GM12878 (cell line): Measurements from ENCODE around the gene OR2Y1. TPM values are rescaled to one million over a fixed set of nuclear protein-coding genes. Genes with fewer than 3 reads are reported as not detected.

Source experiments
- ATAC-seq: fragments of 200-7000 bp; cut with Tn5 transposase; 3 replicates; pipeline ENCODE4 v1.9.1; 2020; ENCODE audit warnings: mild to moderate bottlenecking, moderate library complexity
- BruUV-seq: library from RNA; stranded (reverse); fragments of 400-500 nt; replicated peaks from 2 replicates; lab custom pipeline; 2021; lab: Mats Ljungman, UMichigan
- CTCF ChIA-PET: fragments of 300-600 bp; sonication (Branson Sonifier 250); formaldehyde crosslinking; extraction: SDS; loops from one replicate; lab custom pipeline; 2021; ENCODE audit warnings: inconsistent platforms; lab: Yijun Ruan, JAX
- POLR2A ChIA-PET: fragments of 350-600 bp; formaldehyde crosslinking; extraction: SDS; loops from one replicate; lab custom pipeline; 2021; ENCODE audit warnings: inconsistent platforms; lab: Charles Lee
- RAD21 ChIA-PET: fragments of 300-600 bp; sonication (Branson Sonifier 250); formaldehyde crosslinking; loops from one replicate; lab custom pipeline; 2023; ENCODE audit warnings: antibody characterized with exemption; ENCODE audit not compliant: unreplicated experiment; lab: Charles Lee
- SMC1A ChIA-PET: fragments of 300-600 bp; sonication (Branson Sonifier 250); formaldehyde crosslinking; loops from one replicate; lab custom pipeline; 2023; ENCODE audit not compliant: unreplicated experiment, uncharacterized antibody; lab: Charles Lee
- DNase-seq: peaks from one replicate; pipeline ENCODE4 v3.0.0-alpha.2; 2011; ENCODE audit warnings: low read depth, low spot score
- FAIRE-seq: peaks from 3 replicates; lab custom pipeline; 2011; peaks lifted over from hg19 to GRCh38; lab: Jason Lieb, UNC
- H2AFZ ChIP-seq: 2 replicates; pipeline ENCODE4 v1.6.0; 2011; ENCODE audit warnings: low read depth, low read length, control low read depth; ENCODE audit not compliant: control insufficient read depth
- H3K27ac ChIP-seq: 2 replicates; pipeline ENCODE4 v1.5.1; 2011; ENCODE audit warnings: control low read depth; ENCODE audit not compliant: control insufficient read depth, insufficient read depth
- H3K27me3 ChIP-seq, 2 experiments: replicated peaks in 1 of 2; 2 replicates each; pipeline versions ENCODE4 v1.6.0 to v1.6.1; 2011; ENCODE audit warnings: low read length in 1 of 2; ENCODE audit not compliant: control insufficient read depth in 2 of 2, insufficient read depth in 2 of 2
- H3K36me3 ChIP-seq, 2 experiments: 2 replicates each; pipeline ENCODE4 v1.5.1; 2011; ENCODE audit warnings: low read length in 1 of 2; ENCODE audit not compliant: control insufficient read depth in 2 of 2, insufficient read depth in 2 of 2
- H3K4me1 ChIP-seq: 2 replicates; pipeline ENCODE4 v1.6.1; 2011; ENCODE audit warnings: mild to moderate bottlenecking, low read length, moderate library complexity, mixed read lengths; ENCODE audit not compliant: control insufficient read depth, insufficient read depth
- H3K4me2 ChIP-seq: 2 replicates; pipeline ENCODE4 v1.6.0; 2011; ENCODE audit warnings: control low read depth; ENCODE audit not compliant: control insufficient read depth, insufficient read depth
- H3K4me3 ChIP-seq: fragments of 200-600 bp; sonication (generic); 2 replicates; pipeline ENCODE4 v1.5.1; 2016
- H3K79me2 ChIP-seq: 2 replicates; pipeline ENCODE4 v1.6.0; 2011; ENCODE audit warnings: low read length; ENCODE audit not compliant: control insufficient read depth, insufficient read depth
- H3K9ac ChIP-seq: 2 replicates; pipeline ENCODE4 v1.8.0; 2011; ENCODE audit warnings: low read length, control low read depth, mixed read lengths; ENCODE audit not compliant: control insufficient read depth, insufficient read depth
- H3K9me3 ChIP-seq: replicated peaks from 3 replicates; pipeline ENCODE4 v1.5.1; 2011; ENCODE audit warnings: mild to moderate bottlenecking, low read length; ENCODE audit not compliant: control insufficient read depth, insufficient read depth
- H4K20me1 ChIP-seq: 2 replicates; pipeline ENCODE4 v1.6.0; 2011; ENCODE audit not compliant: control insufficient read depth, insufficient read depth
- CBFB ChIP-seq: IDR thresholded peaks from 2 replicates; pipeline ENCODE4 v1.6.1; 2016; ENCODE audit warnings: antibody characterized with exemption, low read depth
- DPF2 ChIP-seq: fragments of 450-650 bp; IDR thresholded peaks from 2 replicates; pipeline ENCODE4 v1.6.1; 2017; ENCODE audit warnings: mild to moderate bottlenecking
- EZH2 ChIP-seq: IDR thresholded peaks from 2 replicates; pipeline ENCODE4 v1.6.1; 2012; ENCODE audit warnings: low read depth, mild to moderate bottlenecking, control low read depth, inconsistent platforms, low read length, borderline replicate concordance; ENCODE audit not compliant: control insufficient read depth
- MYC ChIP-seq: IDR thresholded peaks from 2 replicates; pipeline ENCODE4 v1.6.1; 2011; ENCODE audit warnings: mild to moderate bottlenecking, low read length, moderate library complexity, inconsistent platforms; ENCODE audit not compliant: insufficient read depth, insufficient replicate concordance, insufficient read length, severe bottlenecking
- NRF1 ChIP-seq: conservative IDR thresholded peaks from 2 replicates; pipeline ENCODE4 v1.6.1; 2011; ENCODE audit warnings: mild to moderate bottlenecking, low read depth, low read length, improper control_type of control experiment
- POU2F2 ChIP-seq: IDR thresholded peaks from 3 replicates; pipeline ENCODE4 v1.6.1; 2011; ENCODE audit warnings: low read depth, mild to moderate bottlenecking, low read length, borderline replicate concordance
- STAT3 ChIP-seq: IDR thresholded peaks from 2 replicates; pipeline ENCODE4 v1.6.1; 2011; ENCODE audit warnings: low read depth, low read length, improper control_type of control experiment
- WGBS: methylation state at CpG from one replicate; pipeline ENCODE4 v1.1.6; 2016; ENCODE audit warnings: low lambda C conversion rate; ENCODE audit not compliant: insufficient replicate concordance, insufficient coverage; ENCODE audit errors: missing lambda C conversion rate; 5-methylcytosine and 5-hydroxymethylcytosine counted together
- in situ Hi-C: fragments of 300-500 bp; cut with MboI; formaldehyde crosslinking; loops from 9 replicates; pipeline ENCODE4 v1.14.3; 2018; ENCODE audit warnings: mixed read lengths
- intact Hi-C: fragments of 100-400 bp; cut with micrococcal nuclease; formaldehyde crosslinking; loops from one replicate; pipeline ENCODE4 v1.14.2; 2022; ENCODE audit not compliant: unreplicated experiment
- polyA plus RNA-seq, 11 experiments: library from polyadenylated mRNA; depleted of rRNA in 4 of 11; unstranded in 6 of 11; stranded (reverse) in 5 of 11; fragments of >200 nt; fragmentation: Nextera tagmentation in 4 of 11; fragmentation: Illumina TruSeq in 1 of 11; extraction: Ambion mirVana in 4 of 11; extraction: Trizol in 1 of 11; gene quantifications; 1 replicate in 1 of 11; 2 replicates in 10 of 11; pipeline versions ENCODE4 v1.2.1 to v1.2.3, GENCODE V29; 2011 to 2016; ENCODE audit warnings: inconsistent platforms in 2 of 11, missing spikeins in 2 of 11, low read depth in 1 of 11
- total RNA-seq, 4 experiments: library from RNA; depleted of rRNA in 3 of 4; stranded (reverse); fragments of >200 nt in 3 of 4; fragmentation: Illumina TruSeq in 1 of 4; extraction: Trizol in 1 of 4; gene quantifications; 2 replicates each; pipeline versions ENCODE4 v1.2.1 to v1.2.3, GENCODE V29; 2013 to 2021
- TF ChIP-seq, protein P1 (sequence below): IDR thresholded peaks from 2 replicates; pipeline ENCODE4 v1.6.1; 2011; ENCODE audit warnings: borderline replicate concordance, low read depth, mild to moderate bottlenecking, moderate library complexity, mixed read lengths, low read length; ENCODE audit not compliant: insufficient read depth; ENCODE audit errors: extremely low read length
- TF ChIP-seq, protein P2 (sequence below), 3 experiments: IDR thresholded peaks in 2 of 3; conservative IDR thresholded peaks in 1 of 3; 2 replicates each; pipeline ENCODE4 v1.5.1; 2011; ENCODE audit warnings: low read depth in 3 of 3, low read length in 3 of 3, mild to moderate bottlenecking in 3 of 3, control low read depth in 2 of 3, moderate library complexity in 2 of 3, inconsistent platforms in 1 of 3, mixed read lengths in 1 of 3; ENCODE audit not compliant: control insufficient read depth in 2 of 3, insufficient read depth in 1 of 3; ENCODE audit errors: extremely low read depth in 1 of 3

OR2Y1 gene
- total and polyA plus RNA-seq, 10 of the 15 experiments (the other 5 are each of a cell fraction or from before 2014, with no cell fraction given) = not detected

DNA sequence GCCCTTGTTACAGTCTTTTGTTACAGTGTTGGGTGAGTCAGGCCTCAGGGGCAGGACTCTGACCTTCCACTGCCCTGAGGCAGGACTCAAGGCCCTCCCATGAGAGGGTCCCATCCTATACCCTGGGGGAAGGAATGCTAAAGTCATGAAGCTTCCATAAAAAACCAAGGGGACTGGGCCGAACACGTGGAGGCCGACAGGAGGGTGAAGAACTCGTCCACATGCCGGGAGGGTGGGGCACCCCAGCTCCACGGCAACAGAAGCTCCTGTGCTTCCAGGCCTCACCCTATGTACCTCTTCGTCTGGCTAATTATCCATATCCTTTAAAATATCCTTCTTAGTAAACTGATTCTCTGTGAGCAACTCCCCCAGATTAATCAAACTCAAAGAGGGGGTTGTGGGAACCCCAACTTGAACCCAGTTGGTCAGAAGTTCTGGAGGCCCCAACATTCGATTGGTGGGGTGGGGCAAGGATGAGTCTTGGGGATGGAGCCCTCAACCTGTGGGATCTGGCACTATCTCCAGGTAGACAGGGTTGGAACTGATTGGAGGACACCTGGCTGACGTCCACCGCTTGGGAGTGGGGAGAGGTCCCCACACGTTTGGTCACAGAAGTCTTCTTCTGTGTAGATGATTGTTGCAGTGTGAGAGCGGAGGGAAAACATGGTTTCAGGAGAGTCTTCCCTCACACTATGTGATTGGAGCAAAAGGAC is 43.6 kb upstream of the OR2Y1 start:
- TF ChIP-seq EZH2 (no peak), STAT3 (no peak), MYC (no peak), NRF1 (no peak), POU2F2 (no peak), DPF2 (no peak), CBFB (no peak)
- TF ChIP-seq, protein P1, sequence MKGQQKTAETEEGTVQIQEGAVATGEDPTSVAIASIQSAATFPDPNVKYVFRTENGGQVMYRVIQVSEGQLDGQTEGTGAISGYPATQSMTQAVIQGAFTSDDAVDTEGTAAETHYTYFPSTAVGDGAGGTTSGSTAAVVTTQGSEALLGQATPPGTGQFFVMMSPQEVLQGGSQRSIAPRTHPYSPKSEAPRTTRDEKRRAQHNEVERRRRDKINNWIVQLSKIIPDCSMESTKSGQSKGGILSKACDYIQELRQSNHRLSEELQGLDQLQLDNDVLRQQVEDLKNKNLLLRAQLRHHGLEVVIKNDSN = no peak
- TF ChIP-seq, protein P2, sequence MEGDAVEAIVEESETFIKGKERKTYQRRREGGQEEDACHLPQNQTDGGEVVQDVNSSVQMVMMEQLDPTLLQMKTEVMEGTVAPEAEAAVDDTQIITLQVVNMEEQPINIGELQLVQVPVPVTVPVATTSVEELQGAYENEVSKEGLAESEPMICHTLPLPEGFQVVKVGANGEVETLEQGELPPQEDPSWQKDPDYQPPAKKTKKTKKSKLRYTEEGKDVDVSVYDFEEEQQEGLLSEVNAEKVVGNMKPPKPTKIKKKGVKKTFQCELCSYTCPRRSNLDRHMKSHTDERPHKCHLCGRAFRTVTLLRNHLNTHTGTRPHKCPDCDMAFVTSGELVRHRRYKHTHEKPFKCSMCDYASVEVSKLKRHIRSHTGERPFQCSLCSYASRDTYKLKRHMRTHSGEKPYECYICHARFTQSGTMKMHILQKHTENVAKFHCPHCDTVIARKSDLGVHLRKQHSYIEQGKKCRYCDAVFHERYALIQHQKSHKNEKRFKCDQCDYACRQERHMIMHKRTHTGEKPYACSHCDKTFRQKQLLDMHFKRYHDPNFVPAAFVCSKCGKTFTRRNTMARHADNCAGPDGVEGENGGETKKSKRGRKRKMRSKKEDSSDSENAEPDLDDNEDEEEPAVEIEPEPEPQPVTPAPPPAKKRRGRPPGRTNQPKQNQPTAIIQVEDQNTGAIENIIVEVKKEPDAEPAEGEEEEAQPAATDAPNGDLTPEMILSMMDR (IDR thresholded peaks at IDR 0.05 in 2 of 3, conservative IDR thresholded peaks at IDR 0.05 in 1 of 3; ENCODE audit: control insufficient read depth in 2 of 3, extremely low read depth in 1 of 3, insufficient read depth in 1 of 3, low read depth in 3 of 3, low read length in 3 of 3) = no peak
- TF ChIP-seq, all 136 proteins: peak for 0

More for the DNA sequence above, 43.6 kb upstream of the OR2Y1 start:
- Histone ChIP-seq H2AFZ (no peak overlapping the region), H3K9me3 (no peaks in the 10 kb centered on the region), H3K36me3 (peaks cover 0 to 3% of the 10 kb centered on the region in 2 experiments; a peak in 2 of 4 replicates), H3K27ac (no peak overlapping the region), H3K4me1 (no peaks in the 10 kb centered on the region), H3K4me2 (no peak overlapping the region), H3K9ac (no peak overlapping the region), H3K27me3 (no peaks in the 10 kb centered on the region), H3K79me2 (no peaks in the 10 kb centered on the region), H4K20me1 (no peaks in the 10 kb centered on the region), H3K4me3 (no peak overlapping the region)
- FAIRE-seq (no peak), DNase-seq (no peak), ATAC-seq (no peak)
- BruUV-seq = no TSS peak
- RAD21 ChIA-PET = interaction anchor here (1.1 to 1.3 kb wide), 3 partner anchors 30 to 146 kb away, joined by 3 to 7 read pairs (median 6); no protein-coding TSS in a partner anchor
- SMC1A ChIA-PET = interaction anchor here (1.1 to 1.6 kb wide), 6 partner anchors 11 to 85 kb away, joined by 3 to 10 read pairs (median 5); no protein-coding TSS in a partner anchor
- POLR2A ChIA-PET = no interaction called here
- 62% methylated on average over 12 of the region's 12 CpGs for WGBS
- CTCF ChIA-PET = interaction anchor here (0.6 to 7.0 kb wide), 16 partner anchors 9 to 390 kb away, joined by 3 to 50 read pairs (median 4); partner anchors contain the start of gene MGAT1
- in situ Hi-C loops (no loop called here), intact Hi-C loops (loop anchor here (2.0 to 5.0 kb wide), 2 partner anchors 85 to 374 kb away; no protein-coding TSS in a partner anchor)
